Adrenal gland (tissue), 5 donors: Measurements from ENCODE around the gene PCGF3.

Experiments used
- POLR2A ChIP-seq, 2 donors: fragments of 450-650 bp; IDR thresholded peaks; one replicate each; pipeline ENCODE4 v1.6.1; 2017; ENCODE audit warnings: antibody characterized with exemption in 2 of 2, mild to moderate bottlenecking in 2 of 2, moderate library complexity in 1 of 2
- TF ChIP-seq, protein P1 (sequence below), 6 experiments: fragments of 450-650 bp in 4 of 6; fragments of 200-600 bp in 2 of 6; sonication (generic) in 1 of 6; IDR thresholded peaks; 1 replicate in 5 of 6; 2 replicates in 1 of 6; pipeline versions ENCODE4 v1.5.1 to v1.8.0; 2016 to 2021; ENCODE audit warnings: antibody characterized with exemption in 6 of 6, mild to moderate bottlenecking in 2 of 6, moderate library complexity in 1 of 6
- donor health status: DM: no; HTN: no; CAD: no.

DNA sequence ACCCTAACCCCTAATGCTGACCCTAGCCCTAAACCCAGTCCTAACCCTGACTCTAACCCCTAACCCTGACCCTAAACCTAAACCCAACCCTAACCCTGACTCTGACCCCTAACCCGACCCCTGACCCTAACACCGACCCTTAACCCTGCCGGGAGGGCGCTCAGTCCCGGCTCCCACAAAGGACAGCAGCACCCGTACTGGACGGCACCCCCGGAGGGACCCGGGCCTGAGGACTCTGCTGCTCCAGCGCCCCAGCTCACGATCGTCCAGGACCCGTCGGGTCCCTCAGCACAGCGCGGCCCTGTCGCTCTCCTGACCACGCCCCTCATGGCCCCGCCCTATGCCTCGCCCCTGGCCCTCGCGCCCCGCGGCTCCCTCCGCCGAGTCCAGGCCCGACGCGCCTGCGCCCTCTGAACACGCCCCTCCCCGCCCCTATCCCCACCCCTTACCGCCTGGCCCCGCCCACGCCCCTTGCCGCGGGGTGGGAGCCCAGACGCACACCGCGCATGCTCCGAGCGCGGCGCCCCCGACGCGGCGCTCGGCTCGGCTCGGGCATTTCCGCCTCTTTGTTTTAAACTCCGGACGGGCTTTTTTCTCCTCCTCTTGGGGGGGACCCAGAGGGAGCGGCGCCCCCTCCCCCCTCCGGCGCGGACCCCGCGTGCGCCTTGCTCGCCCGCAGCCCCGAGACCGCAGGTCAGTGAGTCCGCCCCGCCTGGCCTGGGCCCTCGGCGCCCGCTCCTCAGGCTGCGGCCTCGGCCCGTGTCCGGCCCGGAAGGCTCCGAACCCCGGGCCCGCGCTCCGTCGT lies at the start of gene PCGF3:
- TF ChIP-seq, protein P1, sequence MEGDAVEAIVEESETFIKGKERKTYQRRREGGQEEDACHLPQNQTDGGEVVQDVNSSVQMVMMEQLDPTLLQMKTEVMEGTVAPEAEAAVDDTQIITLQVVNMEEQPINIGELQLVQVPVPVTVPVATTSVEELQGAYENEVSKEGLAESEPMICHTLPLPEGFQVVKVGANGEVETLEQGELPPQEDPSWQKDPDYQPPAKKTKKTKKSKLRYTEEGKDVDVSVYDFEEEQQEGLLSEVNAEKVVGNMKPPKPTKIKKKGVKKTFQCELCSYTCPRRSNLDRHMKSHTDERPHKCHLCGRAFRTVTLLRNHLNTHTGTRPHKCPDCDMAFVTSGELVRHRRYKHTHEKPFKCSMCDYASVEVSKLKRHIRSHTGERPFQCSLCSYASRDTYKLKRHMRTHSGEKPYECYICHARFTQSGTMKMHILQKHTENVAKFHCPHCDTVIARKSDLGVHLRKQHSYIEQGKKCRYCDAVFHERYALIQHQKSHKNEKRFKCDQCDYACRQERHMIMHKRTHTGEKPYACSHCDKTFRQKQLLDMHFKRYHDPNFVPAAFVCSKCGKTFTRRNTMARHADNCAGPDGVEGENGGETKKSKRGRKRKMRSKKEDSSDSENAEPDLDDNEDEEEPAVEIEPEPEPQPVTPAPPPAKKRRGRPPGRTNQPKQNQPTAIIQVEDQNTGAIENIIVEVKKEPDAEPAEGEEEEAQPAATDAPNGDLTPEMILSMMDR (IDR thresholded peaks at IDR 0.05), result no peak
- TF ChIP-seq POLR2A (IDR thresholded peaks at IDR 0.05), result peak; percentile 54 to 59
